IMR-90 (cell line): Measurements from ENCODE around the gene IQGAP2.

Source experiments
- BHLHE40 ChIP-seq: fragments of 150-350 bp; IDR thresholded peaks from 2 replicates; pipeline ENCODE4 v1.6.1; 2016; ENCODE audit warnings: mild to moderate bottlenecking, low read depth, low read length
- CEBPB ChIP-seq: IDR thresholded peaks from 2 replicates; pipeline ENCODE4 v1.6.1; 2012; ENCODE audit warnings: low read depth, low read length, improper control_type of control experiment
- FOS ChIP-seq: fragments of 150-350 bp; IDR thresholded peaks from 2 replicates; pipeline ENCODE4 v1.6.1; 2016; ENCODE audit warnings: low read depth, low read length
- POLR2A ChIP-seq: IDR thresholded peaks from 2 replicates; pipeline ENCODE4 v1.6.1; 2012; ENCODE audit warnings: mild to moderate bottlenecking, low read depth, low read length
- RCOR1 ChIP-seq: IDR thresholded peaks from 2 replicates; pipeline ENCODE4 v1.6.1; 2012; ENCODE audit warnings: mild to moderate bottlenecking, low read length, improper control_type of control experiment; ENCODE audit not compliant: insufficient replicate concordance
- USF2 ChIP-seq: fragments of 150-350 bp; IDR thresholded peaks from 2 replicates; pipeline ENCODE4 v1.6.1; 2017; ENCODE audit warnings: mild to moderate bottlenecking, antibody characterized with exemption, low read length, low read depth
- TF ChIP-seq, protein P1 (sequence below): conservative IDR thresholded peaks from 2 replicates; pipeline ENCODE4 v1.5.1; 2012; ENCODE audit warnings: mild to moderate bottlenecking, low read depth, low read length, improper control_type of control experiment

GRCh38 chr5:76397200-76397599 is 5.9 kb upstream of the IQGAP2 start:
- TF ChIP-seq FOS (no peak), CEBPB (no peak), USF2 (no peak), POLR2A (no peak), BHLHE40 (no peak), RCOR1 (no peak)
- TF ChIP-seq, protein P1, sequence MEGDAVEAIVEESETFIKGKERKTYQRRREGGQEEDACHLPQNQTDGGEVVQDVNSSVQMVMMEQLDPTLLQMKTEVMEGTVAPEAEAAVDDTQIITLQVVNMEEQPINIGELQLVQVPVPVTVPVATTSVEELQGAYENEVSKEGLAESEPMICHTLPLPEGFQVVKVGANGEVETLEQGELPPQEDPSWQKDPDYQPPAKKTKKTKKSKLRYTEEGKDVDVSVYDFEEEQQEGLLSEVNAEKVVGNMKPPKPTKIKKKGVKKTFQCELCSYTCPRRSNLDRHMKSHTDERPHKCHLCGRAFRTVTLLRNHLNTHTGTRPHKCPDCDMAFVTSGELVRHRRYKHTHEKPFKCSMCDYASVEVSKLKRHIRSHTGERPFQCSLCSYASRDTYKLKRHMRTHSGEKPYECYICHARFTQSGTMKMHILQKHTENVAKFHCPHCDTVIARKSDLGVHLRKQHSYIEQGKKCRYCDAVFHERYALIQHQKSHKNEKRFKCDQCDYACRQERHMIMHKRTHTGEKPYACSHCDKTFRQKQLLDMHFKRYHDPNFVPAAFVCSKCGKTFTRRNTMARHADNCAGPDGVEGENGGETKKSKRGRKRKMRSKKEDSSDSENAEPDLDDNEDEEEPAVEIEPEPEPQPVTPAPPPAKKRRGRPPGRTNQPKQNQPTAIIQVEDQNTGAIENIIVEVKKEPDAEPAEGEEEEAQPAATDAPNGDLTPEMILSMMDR = no peak
